Ecto neural progenitor cell (in vitro differentiated cells): ENCODE measurements around the gene CHD3.

ENCODE experiments used
- DNase-seq: peaks from one replicate; pipeline ENCODE4 v3.0.0-alpha.2; 2018; ENCODE audit warnings: low spot score

The CHD3 gene

DNA sequence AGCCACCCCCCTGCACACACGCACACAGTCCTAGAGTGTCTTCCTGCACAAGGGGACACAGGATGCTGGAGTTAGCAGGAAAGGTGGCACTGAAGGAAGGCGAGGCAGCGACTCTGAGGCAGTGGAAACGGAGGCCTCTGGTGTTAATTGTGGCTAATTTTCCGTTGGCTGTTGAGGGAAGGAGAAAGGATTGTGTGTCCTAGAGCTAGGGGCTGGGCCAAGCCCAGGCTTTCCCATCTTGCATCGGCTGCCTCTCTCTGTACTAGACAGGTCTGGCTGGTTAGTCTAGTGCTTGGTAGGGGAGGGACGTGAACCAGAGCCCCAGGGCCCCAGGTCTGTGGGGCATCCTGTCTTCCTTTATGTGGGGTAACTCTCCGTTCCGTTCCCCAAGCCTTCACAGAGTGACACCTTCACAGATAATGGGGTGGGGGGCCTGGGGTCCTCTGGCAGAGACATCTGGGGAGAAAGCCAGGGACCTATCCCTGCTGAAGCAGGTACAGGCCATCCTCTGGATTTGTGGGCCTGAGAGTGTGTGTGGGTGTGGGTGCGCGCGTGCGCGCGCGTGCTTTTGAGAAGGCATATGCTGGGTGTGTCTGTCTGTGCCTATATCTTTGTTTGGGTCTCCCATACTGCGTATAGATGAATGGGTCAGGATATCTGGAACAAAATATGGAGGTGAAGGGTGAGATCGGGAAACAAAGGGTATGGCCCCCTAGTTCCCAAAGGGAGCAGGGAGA, at the start of gene CHD3:
Gene CHD3, plus strand, starts transcription at position 606 of the 737 bp plus-strand sequence. CDS start 212 bp downstream, outside the sequence.
- DNase-seq: no peak

- peak; percentile 59 for DNase-seq
These were observed 49.3 kb upstream of the CHD3 start for GRCh38 chr17:7839190-7839875.

DNA sequence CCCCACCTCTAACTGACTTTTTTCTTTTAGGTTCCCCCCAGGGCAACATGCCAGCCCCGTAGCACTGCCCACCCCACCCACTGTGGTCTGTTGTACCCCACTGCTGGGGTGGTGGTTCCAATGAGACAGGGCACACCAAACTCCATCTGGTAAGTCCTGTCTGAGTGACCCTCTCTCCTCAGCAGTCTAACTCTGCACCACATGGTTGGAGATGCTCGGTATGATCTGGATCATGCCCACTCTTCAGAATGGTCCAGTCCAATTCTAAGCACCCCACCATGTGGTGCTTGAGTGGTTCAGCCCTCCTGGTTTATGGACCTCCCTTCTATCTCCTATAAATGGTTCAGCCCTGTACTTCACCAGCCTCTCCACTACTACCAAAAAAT, 48.7 kb upstream of the CHD3 start:
- peak; percentile 51 for DNase-seq

GRCh38 chr17:7840441-7840840, 48.1 kb upstream of the CHD3 start:
- DNase-seq: no peak

DNA sequence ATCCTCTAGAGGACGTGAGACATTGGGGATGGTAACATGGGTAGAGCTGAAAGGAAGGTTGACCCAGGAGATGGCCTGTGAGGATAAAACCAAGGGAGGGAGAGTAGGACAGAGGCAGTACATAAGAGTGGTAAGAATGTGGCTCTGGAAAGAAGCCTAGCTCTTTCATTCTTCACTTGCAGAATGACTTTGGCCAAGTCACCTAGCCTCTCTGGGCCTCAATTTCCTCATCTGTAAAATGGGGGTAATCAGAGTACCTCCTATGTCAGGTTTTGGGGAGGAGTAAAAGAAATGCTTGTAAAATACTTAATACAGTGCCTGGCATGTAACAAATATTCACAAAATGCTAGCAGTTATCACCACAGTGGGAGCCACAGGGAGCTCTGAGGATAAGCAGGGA, 47.7 kb upstream of the CHD3 start:
- DNase-seq: no peak

DNA sequence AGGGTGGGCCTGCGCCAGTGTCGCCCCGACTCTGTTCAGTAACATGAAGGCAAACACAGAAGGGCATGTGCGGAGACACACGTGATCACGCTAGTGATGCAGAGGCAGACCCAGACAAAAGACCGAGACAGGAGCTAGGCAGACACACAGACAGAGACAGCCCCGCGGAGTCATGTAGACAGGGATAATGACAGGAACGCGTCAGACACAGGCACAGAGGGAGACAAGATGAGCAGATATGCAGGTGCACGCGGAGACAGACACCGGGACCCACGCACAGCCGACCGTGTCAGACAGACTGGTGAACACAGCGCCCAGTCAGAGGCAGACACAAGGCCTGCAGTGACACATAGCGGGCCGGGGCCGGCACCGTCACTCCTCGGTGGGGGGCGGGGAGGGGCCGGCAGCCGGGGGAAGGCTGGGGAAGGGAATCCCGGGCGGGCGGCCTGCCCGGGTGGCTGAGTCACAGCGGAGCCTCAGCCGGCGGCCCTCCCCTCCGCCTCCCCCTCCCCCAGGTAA, 47.1 kb upstream of the CHD3 start:
- DNase-seq: peak; percentile 85

DNA sequence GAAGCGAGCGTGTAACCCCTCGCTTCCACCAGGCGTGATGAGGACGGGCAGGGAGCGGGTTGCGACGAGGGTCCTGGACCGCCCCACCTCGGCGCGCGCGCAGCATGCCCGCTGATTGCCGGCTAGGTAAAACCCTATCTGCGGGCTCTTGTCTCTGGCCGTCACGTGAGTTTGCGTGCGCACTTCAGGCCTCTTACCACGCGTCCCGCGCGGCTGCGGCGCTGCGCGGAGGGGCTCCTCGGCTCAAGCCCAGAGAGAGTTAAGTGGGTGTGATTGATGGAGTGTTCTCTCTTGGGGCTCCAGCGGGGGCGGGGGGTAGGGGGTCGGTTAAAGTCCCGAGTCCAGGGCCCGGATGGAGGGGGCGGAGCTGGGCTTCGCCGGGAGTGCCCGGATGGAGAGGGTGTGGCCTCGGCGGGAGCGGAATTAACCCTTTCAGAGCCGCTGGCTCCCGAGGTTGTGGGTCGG, 46.6 kb upstream of the CHD3 start:
- DNase-seq: peak; percentile 99

DNA sequence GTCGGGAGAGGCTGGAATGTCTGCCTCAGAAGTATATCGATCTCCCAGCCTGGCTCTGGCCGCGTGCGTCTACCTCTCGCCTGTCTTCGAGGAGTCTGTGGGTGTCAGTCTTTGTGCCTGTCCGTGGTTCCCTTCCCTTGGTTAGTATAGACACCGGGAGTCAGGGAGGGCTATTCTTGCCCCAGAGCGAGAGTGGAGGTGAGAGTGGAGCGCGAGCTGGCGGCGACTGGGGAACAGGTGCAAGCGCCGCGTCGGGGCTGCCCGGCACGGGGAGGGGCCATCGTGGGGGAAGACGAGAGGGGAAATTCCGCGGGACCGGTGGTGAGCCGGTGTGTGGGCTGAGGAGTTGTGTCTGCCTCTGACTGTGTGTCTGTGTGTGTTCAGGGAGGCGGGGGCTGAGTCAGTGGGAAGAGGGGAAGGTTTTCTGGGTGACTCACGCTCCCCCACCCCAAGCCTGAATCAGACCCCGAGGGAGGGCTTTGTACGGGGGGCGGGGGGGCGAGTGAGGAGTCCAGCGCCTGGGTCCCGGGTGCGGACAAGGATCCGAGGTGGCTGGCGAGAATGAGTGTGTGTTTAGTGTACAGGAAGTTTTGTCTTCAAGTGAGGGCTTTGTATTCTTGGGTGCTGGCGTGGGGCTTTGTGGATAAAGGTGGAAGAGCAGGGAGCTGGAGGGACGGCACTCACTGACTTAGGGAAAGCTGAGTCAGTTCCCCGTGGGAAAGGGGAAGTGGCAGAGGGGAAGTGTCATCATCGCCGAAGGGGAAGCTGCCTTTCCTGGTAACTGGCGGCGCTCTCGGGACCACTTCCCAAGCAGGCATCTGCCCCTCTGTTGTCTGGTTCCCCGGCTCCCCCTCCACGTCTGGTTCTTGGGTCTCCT, 46.0 kb upstream of the CHD3 start:
- peak; percentile 73 for DNase-seq

- no peak for DNase-seq
These were observed 45.4 kb upstream of the CHD3 start for GRCh38 chr17:7843257-7843535.

DNA sequence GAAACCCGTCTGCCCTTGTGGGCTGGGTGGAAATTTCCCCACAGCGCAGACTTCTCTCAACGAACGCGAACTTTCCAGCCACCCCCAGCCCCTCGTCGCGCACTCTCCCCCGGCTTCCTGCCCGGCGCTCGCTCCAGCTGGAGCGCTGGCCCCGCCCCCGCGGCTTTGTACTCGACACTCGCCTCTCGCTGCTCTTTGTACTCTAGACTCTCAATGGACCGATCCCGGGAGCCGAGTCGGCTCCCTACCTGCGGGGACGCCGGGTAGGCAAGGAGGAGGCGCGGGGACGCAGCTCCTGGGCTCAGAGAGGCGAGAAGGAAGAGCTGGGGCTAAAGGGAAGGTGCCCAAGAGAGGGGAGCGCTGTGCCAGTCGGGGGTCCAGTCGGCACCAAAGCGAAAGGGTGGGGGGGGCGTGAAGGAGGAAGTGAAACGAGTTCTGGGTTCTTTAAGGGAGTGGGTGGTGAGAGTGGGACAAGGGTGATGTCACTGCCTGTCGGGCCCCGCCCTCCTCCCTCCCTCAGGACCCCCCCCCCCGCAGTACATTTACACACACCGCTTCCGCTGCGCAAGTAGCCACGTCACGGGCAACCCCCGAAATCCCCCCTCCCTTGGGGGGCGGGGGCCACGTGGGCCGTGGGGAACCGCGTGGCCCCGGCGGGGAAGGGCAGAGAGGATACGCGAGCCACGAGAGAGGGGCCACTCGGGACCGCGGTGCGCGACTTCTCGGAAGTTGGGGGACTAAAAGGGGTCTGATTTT, 44.9 kb upstream of the CHD3 start:
- peak; percentile 91 for DNase-seq

GRCh38 chr17:7844292-7845154, 44.1 kb upstream of the CHD3 start:
- peak; percentile 97 for DNase-seq

GRCh38 chr17:7845359-7846062, 43.1 kb upstream of the CHD3 start:
- no peak for DNase-seq

DNA sequence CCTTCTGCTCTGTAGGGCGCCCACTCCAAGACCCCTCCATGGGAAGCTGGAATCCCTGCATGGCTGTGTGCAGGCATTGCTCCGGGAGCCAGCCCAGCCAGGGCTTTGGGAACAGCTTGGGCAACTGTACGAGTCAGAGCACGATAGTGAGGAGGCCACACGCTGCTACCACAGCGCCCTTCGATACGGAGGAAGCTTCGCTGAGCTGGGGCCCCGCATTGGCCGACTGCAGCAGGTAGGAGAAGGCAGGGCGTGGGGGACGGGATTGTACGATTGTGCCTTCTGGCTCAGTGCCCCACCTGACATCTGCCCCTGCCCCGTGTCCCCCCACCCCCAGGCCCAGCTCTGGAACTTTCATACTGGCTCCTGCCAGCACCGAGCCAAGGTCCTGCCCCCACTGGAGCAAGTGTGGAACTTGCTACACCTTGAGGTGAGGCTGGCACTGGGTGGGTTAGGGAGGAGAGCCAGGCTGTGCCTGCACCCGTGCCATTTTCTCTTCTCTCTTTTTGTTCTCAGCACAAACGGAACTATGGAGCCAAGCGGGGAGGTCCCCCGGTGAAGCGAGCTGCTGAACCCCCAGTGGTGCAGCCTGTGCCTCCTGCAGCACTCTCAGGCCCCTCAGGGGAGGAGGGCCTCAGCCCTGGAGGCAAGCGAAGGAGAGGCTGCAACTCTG, 42.4 kb upstream of the CHD3 start:
- DNase-seq: no peak

- DNase-seq: no peak
These were observed 41.6 kb upstream of the CHD3 start for GRCh38 chr17:7846765-7847661.

- no peak for DNase-seq
These were observed 40.4 kb upstream of the CHD3 start for GRCh38 chr17:7848131-7848579.

- no peak for DNase-seq
These were observed 39.9 kb upstream of the CHD3 start for GRCh38 chr17:7848739-7849129.

GRCh38 chr17:7849130-7849750, 39.3 kb upstream of the CHD3 start:
- no peak for DNase-seq
